LNCAP (cell line): ENCODE results near the gene IGSF11.

Experiments used
- TF ChIP-seq, protein P1 (sequence below): fragments of 450-650 bp; IDR thresholded peaks from 2 replicates; pipeline ENCODE4 v1.5.1; 2017; ENCODE audit warnings: mild to moderate bottlenecking

The IGSF11 gene

GRCh38 chr3:119013951-119014350, 20.7 kb downstream of the IGSF11 start:
- TF ChIP-seq, protein P1, sequence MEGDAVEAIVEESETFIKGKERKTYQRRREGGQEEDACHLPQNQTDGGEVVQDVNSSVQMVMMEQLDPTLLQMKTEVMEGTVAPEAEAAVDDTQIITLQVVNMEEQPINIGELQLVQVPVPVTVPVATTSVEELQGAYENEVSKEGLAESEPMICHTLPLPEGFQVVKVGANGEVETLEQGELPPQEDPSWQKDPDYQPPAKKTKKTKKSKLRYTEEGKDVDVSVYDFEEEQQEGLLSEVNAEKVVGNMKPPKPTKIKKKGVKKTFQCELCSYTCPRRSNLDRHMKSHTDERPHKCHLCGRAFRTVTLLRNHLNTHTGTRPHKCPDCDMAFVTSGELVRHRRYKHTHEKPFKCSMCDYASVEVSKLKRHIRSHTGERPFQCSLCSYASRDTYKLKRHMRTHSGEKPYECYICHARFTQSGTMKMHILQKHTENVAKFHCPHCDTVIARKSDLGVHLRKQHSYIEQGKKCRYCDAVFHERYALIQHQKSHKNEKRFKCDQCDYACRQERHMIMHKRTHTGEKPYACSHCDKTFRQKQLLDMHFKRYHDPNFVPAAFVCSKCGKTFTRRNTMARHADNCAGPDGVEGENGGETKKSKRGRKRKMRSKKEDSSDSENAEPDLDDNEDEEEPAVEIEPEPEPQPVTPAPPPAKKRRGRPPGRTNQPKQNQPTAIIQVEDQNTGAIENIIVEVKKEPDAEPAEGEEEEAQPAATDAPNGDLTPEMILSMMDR, result no peak

DNA sequence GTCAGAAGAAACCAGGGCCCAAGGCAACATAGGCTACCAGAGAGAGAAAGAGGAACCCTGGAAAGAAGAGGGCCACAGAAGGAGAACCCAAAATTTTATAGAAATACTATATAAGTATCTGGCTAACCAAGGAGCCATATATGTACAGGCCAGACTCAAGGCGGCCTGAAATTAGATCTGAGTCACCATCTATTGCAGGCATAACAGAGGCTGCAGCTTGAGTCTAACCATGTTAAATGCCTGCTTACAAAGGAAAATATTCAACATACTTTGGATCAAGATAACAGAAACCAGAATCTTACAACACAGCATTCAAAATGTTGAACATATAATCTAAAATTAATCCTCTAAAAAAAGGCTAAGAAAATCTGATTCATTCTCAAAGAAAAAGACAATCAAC, 23.1 kb downstream of the IGSF11 start:
- TF ChIP-seq, protein P1, result no peak

GRCh38 chr3:118997190-118997589, 37.5 kb downstream of the IGSF11 start:
- TF ChIP-seq, protein P1, result no peak

DNA sequence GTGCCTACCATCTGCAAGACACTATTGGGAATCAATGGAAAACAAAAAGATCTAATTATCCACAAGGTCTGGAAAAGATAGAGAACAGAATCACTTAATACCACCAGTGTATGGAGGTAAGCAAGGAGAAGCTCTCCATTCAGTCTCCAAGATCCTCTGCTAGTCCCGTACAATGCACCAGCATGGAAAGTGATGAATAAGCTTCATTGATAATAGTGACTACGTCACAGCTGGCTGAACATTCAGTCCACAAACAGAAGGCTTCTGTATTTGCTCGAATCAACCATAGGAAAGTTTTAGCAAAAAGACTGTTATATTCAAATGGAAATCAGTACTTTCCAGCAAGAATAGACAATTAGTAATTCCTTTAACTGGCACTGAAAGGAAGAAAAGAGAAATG, 42.9 kb downstream of the IGSF11 start:
- TF ChIP-seq, protein P1, result no peak

DNA sequence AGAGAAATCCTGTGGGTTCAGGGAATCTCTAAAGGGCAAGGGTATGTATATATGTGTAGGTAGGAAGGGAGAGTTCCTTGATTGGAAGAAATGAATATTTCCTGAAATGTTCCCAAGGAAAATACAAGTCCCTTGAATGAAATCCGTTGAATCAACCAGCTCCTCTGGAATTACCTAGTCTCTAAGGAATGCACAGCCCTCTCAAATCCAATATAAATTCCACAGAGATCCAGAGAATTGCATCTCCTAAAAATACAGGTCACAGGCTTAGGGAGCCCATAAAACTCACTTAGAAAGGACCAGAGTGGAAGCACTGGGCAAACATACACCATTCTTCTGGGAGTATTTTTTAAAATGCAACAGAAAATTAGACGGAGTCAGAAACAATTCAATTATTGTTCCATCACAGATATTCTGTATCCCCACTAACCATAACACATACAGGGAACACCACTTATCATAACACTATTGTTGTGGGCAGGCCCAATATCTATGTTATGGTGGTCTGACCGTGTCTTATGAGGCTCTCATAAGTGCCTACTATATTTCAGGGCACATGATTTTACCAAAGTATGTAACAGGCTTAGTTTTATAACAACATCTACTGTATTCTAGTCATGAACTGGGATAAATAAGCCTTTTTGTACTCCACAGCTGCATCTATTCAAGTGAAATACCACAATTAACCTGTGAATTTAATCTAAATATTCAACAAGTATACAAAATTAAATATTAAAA, 43.7 kb downstream of the IGSF11 start:
- TF ChIP-seq, protein P1, result no peak

- TF ChIP-seq, protein P1, result no peak
Measured at GRCh38 chr3:118988198-118989130, 46.2 kb downstream of the IGSF11 start.

GRCh38 chr3:118987477-118987876, 47.2 kb downstream of the IGSF11 start:
- TF ChIP-seq, protein P1, result no peak
